HG02571 (cell line): ENCODE results near the gene PTPRG.

Source experiments
- ATAC-seq: cut with Tn5 transposase; IDR thresholded peaks from one replicate; pipeline ENCODE4 v1.9.1; 2021; ENCODE audit warnings: mild to moderate bottlenecking, moderate library complexity; ENCODE audit not compliant: unreplicated experiment

Gene PTPRG

DNA sequence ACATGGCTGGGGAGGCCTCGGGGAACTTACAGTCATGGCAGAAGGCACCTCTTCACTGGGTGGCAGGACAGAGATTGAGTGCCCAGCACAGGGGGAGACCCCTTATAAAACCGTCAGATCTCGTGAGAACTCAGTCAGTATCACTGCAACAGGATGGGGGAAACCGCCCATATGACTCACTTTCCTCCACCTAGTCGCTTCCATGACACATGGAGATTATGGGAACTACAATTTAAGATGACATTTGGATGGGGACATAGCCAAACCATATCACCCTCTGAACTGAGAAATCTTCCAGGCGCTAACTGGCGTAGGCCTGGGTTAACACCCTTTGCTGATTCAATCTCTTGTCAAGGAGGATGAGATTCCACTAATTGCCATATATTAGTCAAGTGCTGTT, 419.7 kb downstream of the PTPRG start:
- no peak for ATAC-seq

DNA sequence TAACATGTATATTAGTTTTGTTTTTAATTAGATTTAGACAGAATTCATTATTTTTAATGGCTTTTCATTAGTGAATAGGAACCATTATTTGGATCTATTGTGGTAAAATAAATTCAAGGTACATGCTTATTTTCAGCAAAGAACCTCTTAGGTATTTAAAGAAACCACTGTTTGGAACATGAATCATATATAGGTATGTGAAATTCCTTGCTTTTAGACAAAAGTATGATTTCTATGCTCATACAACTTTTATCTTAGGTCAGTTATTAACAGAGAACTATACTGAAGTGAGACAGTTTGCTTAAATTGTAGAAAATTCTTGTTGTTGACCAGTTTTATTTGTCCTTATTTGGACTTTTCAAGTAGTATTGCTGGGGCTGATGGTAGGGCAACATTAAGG, 422.1 kb downstream of the PTPRG start:
- ATAC-seq, result no peak

DNA sequence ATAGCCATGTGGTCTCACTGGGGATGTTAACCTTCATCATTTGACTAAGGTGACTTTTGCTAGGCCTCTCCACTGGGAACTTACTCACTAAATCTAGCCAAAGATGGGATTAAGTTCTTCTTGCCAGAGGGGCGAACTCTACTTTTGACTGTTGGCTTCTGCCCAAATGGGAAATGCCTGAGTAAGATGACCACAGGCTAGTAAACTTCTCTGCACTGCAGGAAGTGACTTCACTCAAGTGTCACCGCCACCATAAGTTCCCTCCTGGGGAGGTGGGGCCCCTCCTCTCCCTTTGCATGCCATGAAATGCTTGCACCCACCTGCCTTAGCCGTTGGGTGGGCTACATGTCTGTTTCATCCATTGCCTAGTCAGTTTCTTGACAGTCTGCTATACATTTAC, 423.6 kb downstream of the PTPRG start:
- ATAC-seq, result no peak

DNA sequence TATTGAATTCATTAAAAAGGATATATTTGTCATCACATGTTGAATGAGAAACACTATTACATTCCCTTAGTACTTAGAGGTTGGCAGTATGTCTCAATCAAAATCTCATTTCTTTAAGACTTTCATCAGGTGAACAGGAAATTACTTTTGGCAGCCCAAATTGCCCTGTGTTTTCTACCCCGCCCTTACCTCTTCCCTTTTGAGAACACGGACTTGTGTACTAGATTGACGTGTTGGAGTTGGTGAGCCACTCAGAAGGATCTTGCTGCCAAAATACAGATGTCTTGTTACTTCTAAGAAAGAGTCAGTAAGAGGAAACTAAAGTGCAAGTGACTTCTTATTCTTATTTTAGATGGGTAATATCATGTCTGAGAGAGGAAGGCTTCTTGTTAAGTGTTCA, 425.1 kb downstream of the PTPRG start:
- ATAC-seq, result no peak

DNA sequence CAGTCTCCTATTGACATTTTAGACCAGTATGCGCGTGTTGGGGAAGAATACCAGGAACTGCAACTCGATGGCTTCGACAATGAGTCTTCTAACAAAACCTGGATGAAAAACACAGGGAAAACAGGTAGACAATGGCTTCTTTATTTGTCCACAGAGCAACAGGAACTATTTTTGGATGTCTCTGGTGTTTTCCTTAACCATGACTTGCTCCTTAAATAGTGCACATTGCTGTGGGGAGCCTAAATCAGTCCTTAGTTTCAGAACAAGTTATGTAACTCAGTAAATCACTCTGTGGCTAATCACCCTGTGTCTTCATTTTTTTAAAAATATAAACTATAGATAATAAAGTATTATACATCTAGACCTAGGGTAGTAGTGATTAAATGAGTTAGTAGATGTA, 428.3 kb downstream of the PTPRG start:
- no peak for ATAC-seq

DNA sequence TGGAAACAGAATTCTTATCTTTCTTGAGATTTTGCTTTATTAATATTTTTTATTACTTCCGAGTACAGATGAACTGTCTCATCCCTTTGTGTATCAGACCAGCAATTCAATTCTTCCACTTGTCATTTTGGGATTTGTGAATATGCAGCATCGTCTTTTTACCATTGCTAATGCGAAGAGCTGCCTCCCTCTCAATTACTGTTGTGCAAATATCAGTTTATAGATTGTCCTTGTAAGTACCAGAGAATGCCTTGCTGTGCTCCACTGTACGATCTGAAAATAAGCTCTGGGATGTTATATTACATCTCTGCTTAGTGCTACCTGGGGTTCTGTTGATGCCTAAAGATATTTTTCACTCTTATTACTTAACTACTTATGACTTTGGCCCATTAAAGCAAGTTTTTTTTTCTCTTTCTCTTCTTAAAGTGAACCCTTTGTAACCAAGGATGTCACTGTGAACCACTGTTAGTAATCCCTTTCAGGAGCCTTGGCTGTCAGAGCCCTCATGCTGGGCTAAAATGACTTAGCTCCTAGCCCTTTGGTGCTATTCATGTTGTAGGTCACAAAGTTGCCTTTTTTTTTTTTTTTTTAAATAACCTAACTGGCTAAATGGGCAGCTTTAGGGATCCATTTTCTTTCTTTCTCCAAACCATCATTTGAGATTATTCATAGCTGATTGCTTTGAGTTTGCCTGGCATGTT, 429.1 kb downstream of the PTPRG start:
- no peak for ATAC-seq

DNA sequence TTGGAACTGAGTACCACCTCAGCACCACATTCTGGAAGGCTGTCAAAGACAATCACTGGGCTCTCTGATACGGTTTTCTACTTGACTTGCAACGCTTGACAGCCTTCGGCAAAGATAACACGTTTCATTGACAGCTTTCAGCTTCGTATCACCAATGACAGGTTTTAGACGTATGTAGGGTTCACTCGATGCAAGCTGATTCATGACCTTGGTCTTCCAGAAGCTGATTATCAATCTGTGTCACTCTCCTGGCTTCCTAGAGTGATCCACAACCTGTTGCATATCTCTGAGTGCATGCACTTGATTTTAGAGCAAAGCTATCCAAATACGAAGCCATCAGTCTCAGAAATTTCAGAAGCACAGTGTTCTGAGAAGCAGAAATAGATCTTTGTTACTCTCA, 430.3 kb downstream of the PTPRG start:
- ATAC-seq, result no peak

DNA sequence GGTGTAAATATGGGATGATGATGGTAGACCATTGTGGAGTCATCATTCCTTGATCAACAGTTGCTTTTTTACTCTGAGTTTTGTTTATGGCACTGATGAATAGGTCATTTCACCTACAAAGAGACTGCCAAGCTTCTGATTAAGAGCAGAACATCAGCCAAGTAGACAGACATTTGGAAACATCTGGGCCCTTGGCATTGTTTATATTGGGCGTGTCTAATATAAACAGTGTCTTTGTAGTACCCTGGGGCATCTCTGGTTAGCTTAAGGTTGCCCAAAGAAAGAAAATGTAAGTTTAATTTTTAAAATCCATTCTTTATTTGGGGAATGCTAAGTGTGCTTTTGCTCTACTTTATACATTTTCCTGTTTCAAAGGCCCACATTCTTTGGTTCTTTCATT, 435.0 kb downstream of the PTPRG start:
- no peak for ATAC-seq

DNA sequence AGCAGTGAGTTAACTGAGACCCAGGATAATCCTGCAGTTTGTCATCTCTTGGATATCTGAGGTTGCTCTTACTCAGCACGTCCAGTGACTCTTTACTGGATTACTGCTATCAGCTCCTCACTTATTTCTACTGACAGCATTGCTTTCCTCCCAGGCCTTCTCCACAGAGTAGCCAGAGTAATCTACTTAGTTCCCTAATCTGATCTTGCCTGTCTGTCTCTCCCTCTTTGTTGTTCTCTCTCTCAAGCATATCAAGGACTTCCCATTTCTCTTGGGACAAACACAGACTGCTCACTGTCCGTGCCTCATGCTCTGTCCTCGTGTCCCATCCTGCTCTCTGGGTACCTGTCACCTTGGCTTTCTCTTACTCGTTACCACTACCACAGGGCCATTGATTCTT, 435.7 kb downstream of the PTPRG start:
- ATAC-seq, result no peak

DNA sequence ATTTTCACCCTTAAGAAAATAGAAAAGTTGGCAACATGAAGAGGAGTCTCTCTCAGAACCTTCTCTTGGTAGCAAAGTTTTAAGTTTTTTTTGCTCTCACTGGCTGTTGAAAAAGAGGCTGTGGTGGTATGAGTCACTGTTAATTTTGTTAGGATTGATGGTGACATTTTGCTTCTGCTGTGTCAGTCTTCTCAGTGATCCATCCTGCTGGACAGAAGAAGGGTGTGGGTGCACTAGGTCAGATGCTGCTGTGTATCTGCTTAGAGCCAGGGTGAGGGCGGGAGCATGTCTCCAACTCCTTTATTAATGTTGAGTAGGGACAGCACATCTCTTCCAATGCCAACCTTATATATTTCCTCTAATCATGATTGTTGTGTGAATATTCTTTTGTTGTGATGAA, 442.5 kb downstream of the PTPRG start:
- no peak for ATAC-seq

DNA sequence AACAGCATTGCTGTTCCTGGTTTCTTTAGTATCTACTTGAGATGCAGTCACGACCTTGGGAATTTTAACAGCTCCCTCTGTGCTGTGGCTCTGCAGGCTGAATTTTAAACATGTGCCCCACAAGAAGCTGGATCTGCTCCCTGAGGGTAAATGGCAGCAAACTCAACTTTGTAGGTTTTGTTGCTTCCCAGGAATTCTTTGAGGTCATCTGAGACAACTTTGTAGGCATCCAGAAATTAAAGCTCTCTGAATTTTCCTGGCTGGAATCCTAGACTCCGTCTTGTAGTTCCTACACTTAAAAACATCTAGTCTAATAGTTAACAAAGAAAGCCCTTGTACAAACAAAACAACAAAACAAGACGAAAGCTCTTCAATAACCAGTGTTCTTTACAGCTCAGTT, 445.7 kb downstream of the PTPRG start:
- no peak for ATAC-seq

DNA sequence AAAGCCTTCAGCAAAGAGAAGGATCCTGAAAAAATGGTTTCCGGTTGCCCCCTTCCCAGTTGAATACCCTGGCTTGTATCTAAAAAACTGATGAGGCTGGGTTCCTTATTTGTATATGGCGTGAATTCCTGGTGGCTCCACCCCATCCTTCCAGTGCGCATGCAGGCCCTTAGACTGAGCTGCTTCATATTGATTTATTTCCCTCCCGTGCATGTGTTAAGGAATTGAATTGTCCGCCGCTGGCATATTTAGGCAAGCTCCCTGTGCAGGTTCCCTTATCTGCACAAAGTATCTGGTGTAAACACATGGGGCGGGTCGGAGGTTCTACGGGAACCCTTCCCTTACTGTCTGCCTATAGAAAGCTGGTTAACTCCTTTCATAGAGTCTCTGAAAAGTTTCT, 449.6 kb downstream of the PTPRG start:
- ATAC-seq, result no peak

DNA sequence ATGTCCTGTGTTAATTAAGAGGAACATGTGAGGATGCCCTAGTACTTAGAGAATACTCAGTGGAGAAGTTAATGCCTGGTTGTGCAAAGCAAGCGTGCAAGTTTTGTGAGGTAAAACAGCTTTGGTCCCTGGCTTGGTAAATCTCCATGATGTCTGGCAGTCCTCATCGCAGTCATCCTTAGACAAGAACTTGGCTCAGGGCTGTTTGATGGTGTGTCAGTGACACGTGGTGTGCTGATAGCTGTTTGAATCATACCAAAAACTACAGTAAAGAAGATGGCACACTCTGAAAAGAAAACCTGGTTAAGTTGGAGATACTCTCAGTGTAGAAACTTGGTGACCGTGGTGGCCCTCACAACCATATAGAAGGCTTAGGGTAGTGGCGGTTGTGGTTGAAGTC, 450.3 kb downstream of the PTPRG start:
- ATAC-seq, result no peak

DNA sequence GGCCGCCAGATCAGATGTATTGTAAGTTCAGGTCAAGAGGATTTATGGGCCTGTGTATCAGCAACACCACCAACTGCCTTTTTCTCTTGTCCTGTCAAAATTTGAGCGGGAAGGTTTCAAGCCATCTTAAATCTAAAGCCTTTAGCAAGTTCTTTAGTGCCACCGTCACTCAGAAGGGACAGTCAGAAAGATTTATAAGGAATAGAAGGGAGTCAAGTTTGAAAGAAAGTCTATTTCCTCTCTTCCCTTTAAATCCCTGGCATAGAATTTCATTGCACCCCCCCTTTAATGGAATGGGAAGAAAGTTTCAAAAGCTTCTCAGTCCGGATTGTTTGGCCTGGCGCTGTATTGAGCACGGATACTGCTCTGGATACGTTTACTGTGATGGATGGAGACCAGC, 452.6 kb downstream of the PTPRG start:
- no peak for ATAC-seq

DNA sequence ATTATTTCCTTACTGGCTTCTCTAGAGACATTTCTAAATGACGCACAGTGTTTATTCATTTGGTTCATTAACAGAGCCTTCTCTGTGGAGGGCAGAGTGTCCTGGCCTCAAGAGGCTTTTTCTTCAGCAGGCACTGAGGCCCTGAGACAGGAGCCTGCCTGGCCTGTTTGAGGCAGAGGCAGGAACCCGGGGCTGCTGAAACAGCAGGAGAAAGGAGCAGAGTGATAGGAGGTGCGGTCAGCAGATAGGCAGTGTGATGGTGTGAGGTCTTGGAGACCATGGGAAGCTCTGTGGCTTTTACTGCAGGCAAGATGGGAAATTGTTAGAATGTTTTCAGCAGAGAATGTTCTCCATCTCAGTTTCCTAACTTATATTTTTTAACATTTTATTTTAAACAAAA, 453.7 kb downstream of the PTPRG start:
- no peak for ATAC-seq

DNA sequence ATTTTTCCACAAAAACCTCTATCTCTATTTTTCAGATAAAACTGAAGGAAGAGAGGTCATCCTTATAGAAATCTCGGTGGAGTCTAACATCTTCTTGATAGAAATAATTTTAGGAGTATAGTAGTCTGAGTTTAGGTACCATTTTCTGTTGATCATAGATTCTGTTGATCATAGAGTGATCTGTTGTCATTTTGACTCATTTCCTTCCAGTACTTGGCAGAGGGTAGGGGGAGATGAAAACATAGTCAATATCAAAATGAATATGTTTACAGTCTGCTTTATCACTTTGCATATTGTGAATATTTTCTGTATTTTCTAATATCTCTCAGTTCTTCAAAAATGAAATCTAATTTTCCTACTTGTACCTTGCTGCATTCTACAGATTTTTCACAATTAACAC, 458.5 kb downstream of the PTPRG start:
- ATAC-seq, result no peak

DNA sequence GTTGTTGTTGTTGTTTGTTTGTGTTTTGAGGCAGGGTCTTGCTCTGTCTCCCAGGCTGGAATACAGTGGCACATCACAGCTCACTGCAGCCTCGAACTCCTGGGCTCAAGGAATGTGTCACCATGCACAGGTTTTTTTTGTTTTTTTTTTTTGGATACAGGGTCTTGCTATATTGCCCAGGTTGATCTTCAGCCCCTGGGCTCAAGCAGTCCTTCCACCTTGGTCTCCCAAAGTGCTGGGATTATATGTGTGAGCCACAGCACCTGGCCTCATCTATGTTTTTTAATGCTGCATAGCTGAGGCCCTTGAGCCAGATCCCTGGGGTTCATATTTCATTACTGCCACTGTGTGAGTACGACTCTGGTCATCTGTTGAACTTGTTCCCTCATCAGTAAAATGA, 459.3 kb downstream of the PTPRG start:
- ATAC-seq, result no peak

DNA sequence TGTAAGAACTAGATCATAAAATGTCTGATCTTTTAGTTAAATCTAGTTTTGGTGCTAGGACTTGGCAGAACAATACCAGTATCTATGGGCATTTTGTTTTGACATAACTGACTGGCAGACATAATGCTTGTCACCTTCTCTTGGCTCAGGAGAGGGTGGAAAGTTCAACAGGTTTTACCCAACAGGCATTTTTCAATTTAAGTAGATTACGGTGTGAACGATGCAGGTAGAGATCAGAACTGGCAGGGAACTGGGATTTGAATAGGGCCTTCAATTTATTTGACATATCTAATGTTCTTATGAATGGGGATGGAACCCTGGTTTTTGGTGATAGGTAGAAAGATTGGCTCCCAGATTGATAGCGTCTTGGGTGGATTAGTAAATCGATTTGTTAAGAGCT, 460.9 kb downstream of the PTPRG start:
- no peak for ATAC-seq

DNA sequence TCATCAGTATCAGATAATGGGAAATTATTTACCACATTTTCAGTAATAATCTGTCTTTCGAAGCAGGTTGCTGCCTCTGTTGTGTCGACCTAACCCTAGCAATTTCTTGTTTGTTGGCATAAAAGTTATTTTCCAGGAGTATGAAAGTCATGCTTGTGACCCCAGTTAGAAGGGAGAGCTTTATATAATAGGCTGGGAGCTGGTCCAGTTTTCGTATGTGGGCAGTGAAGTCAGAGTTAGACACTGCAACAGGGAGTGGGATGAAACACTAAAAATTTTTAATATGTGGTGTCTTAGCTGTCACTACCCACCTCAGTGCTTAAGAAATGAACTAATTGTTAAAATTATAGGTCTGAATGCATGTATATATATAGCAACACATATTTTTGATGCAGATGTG, 463.5 kb downstream of the PTPRG start:
- ATAC-seq, result no peak

DNA sequence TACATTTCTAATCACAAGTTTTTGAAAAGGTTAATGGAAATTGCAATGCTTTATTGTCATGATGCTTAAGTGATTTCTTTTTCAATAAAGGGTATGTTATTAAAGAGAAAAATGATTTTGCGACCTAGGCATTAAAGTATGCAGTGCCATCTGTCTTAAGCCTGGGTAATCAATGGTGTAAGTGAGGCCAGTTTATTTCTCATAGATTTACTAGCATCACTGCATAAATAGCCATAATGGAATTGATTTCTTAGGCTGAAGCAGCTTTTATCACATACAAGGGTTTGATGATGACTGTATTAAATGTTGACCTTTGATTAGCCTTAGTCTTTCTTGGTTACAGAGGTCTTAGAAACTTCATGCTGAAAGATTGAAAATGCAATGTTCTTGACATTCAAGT, 464.5 kb downstream of the PTPRG start:
- ATAC-seq, result no peak

DNA sequence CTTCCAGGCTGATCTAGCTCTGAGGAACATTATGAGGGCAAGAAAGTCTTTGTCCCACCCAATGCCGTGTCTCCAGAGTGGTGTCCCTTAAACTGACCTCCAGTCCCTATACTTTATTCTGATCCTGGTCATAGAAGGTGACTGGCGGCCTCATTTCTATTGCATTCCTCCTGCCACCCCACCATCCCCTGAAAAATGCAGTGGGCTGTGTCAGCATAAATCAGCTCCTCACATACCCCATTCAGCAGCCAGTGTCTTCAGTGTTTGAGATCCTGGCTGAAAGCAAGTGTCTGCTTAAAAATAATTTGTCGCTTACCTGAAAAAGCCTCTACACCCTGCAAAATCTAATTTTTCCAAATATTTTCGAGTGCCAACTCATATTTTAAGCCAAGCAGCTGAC, 465.9 kb downstream of the PTPRG start:
- ATAC-seq, result no peak

DNA sequence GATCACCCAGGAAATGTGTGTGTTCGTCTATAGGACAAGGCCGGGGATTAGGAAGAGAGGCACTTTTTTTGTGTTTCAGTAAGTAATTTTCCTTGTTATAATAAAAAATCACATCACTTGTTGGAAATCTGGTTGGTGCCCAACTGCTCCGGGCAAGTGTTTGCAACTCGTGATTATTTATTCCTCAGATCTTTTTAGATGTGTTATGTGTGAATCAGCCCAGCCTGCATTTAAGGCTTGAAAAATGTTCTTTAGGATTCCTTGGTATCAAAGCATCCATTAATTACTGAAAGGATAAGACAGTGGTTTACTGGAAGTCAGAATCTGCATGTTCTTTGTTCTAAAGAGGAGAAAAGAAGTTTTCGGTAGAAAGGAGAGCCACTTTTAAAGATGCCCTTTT, 466.4 kb downstream of the PTPRG start:
- no peak for ATAC-seq

DNA sequence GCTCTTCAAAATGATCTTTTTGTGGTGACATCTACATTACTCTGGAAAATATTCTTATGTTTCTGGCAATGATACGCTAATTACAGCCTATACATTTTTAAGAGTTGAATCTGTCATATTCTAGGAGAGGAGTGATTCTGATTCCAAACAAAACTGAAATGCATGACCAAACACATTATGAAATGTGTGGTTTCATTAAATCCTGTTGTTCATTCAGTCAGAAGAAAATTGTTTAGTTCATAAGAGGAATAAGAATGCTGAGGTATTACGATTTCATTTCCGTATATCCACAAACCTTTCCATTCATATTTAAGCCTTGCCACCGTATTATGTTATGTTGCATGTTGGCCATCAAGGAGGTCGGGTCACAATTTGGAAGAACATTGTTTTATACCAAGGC, 466.9 kb downstream of the PTPRG start:
- ATAC-seq, result no peak

DNA sequence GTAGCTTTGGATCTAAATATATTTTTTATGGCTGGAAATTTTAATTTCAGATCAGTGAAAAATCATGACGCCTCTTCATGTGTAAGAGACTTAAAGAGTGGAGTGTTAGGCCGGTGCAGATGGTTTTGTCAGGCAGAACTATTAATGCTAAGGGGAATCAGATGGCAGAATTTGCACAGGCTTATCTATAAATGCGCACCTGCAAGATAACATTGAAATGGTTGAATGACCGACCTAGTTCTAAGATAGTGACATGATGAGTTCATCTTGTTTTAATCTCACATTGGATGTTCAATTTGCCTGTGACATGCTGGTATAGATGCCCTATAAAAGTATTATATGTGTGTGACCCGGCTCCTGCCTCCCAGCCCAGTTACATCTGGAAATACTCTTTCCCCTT, 471.4 kb downstream of the PTPRG start:
- no peak for ATAC-seq
